GM23248 (cell line): ENCODE measurements around the gene PTPRE.

Experiments used
- EZH2 ChIP-seq: fragments of 200-600 bp; sonication (generic); IDR thresholded peaks from 2 replicates; pipeline ENCODE4 v1.6.1; 2018; ENCODE audit warnings: antibody characterized with exemption, mild to moderate bottlenecking; ENCODE audit not compliant: insufficient read depth, poor library complexity, severe bottlenecking
- EZH2phosphoT487 ChIP-seq: fragments of 200-600 bp; sonication (generic); IDR thresholded peaks from 2 replicates; pipeline ENCODE4 v1.6.1; 2018; ENCODE audit warnings: antibody characterized with exemption, moderate library complexity, mild to moderate bottlenecking, low read depth; ENCODE audit not compliant: insufficient read depth

DNA sequence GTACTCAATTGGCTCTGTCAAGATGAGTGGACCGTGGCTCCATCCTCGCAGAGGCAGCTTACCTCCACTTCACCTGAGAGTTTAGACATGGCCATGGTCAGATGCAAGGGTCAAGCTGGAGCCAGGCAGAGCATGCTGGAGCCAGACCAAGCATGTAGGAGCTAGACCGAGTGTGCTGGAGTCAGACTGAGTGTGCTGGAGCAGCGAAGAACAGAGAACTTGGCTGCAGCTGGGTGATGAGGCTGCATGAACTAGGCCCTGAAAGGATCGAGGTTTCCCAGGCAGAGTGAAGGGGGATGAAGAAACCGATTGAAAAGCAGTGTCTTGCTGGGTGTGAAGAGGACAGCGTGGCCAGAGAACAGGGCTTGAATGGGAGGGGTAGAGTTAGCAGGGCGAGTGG lies 133.2 kb downstream of the PTPRE start:
- TF ChIP-seq EZH2 (no peak), EZH2phosphoT487 (no peak)
